ENCODE data around the gene GLB1L2.

GRCh38 chr11:134372536-134372935 lies 40.7 kb downstream of the GLB1L2 start:
- TF ChIP-seq EZH2phosphoT487 (IDR thresholded peaks at IDR 0.05; ENCODE audit: borderline replicate concordance, low read depth) (no peak), CTCF (IDR thresholded peaks at IDR 0.05) (no peak), FOSL2 (IDR thresholded peaks at IDR 0.05; ENCODE audit: borderline replicate concordance, low read depth) (no peak), ZBTB33 (IDR thresholded peaks at IDR 0.05; ENCODE audit: borderline replicate concordance, low read depth) (no peak), FOXM1 (IDR thresholded peaks at IDR 0.05; ENCODE audit: low read depth) (no peak), RCOR1 (IDR thresholded peaks at IDR 0.05; ENCODE audit: low read length) (no peak), REST (IDR thresholded peaks at IDR 0.05; ENCODE audit: low read depth, low read length) (no peak)
